Gastrocnemius medialis (tissue), 4 donors: Measurements from ENCODE around the gene DSC1.

Experiments used
- CTCF ChIP-seq, 5 experiments: fragments of 450-650 bp in 3 of 5; fragments of 200-600 bp in 2 of 5; sonication (generic) in 2 of 5; IDR thresholded peaks in 4 of 5; conservative IDR thresholded peaks in 1 of 5; 1 replicate in 4 of 5; 2 replicates in 1 of 5; pipeline ENCODE4 v1.5.1; 2016 to 2019; ENCODE audit warnings: antibody characterized with exemption in 5 of 5, mild to moderate bottlenecking in 3 of 5, moderate library complexity in 3 of 5
- POLR2A ChIP-seq, 2 donors: fragments of 450-650 bp; IDR thresholded peaks; one replicate each; pipeline ENCODE4 v1.6.1; 2017; ENCODE audit warnings: antibody characterized with exemption in 2 of 2, mild to moderate bottlenecking in 2 of 2, moderate library complexity in 2 of 2

- no peak for TF ChIP-seq CTCF (IDR thresholded peaks at IDR 0.05 in 4 of 5, conservative IDR thresholded peaks at IDR 0.05 in 1 of 5)
- no peak for TF ChIP-seq POLR2A (IDR thresholded peaks at IDR 0.05)
Observed at GRCh38 chr18:31185186-31185950, 22.7 kb upstream of the DSC1 start.
